Subcutaneous abdominal adipose tissue (tissue), 5 donors: ENCODE measurements around the gene ACTR6.

Experiments used
- H3K27ac ChIP-seq: one replicate; pipeline ENCODE4 v1.7.0; 2013; ENCODE audit warnings: low read depth, mild to moderate bottlenecking, inconsistent platforms, low read length, moderate library complexity
- H3K27me3 ChIP-seq, 5 donors: one replicate each; pipeline ENCODE4 v1.7.0; 2013; ENCODE audit warnings: low read length in 5 of 5, inconsistent platforms in 1 of 5; ENCODE audit not compliant: control insufficient read depth in 5 of 5, insufficient read depth in 4 of 5
- H3K36me3 ChIP-seq, 5 donors: one replicate each; pipeline ENCODE4 v1.7.0; 2013; ENCODE audit warnings: low read length in 5 of 5; ENCODE audit not compliant: control insufficient read depth in 5 of 5, insufficient read depth in 5 of 5
- H3K4me1 ChIP-seq, 5 donors: one replicate each; pipeline ENCODE4 v1.7.0; 2013; ENCODE audit warnings: low read length in 5 of 5, mild to moderate bottlenecking in 3 of 5, moderate library complexity in 1 of 5; ENCODE audit not compliant: control insufficient read depth in 5 of 5, insufficient read depth in 5 of 5
- H3K4me3 ChIP-seq, 5 donors: one replicate each; pipeline ENCODE4 v1.7.0; 2013; ENCODE audit warnings: low read length in 5 of 5, low read depth in 1 of 5
- H3K9ac ChIP-seq, 5 donors: one replicate each; pipeline ENCODE4 v1.7.0; 2013; ENCODE audit warnings: low read length in 5 of 5, mild to moderate bottlenecking in 4 of 5, moderate library complexity in 3 of 5
- H3K9me3 ChIP-seq, 5 donors: one replicate each; pipeline ENCODE4 v1.7.0; 2013; ENCODE audit warnings: low read length in 5 of 5; ENCODE audit not compliant: control insufficient read depth in 5 of 5
- donor health status: healthy.
- donor health status: healthy.
- donor health status: healthy.
- donor health status: healthy.
- donor health status: healthy.

Gene ACTR6

DNA sequence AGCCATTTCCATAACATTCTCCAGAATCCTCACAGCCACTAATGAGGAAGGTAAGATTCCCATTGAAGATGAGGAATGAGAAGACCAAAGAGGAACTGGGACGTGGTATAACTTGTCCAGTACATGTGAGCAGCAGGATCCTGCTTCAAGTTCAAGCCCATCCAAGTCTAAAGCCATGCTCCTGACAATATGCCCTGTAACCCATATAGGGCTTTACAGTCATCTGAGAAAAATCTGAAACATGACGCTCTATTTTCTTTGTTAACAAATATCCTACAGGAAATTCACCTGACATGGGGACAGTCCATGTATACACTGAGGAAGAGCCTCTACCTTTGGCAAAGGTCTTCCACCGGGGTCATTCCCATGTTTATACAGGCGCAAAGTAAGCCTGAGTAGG, 3.1 kb upstream of the ACTR6 start:
- peaks cover 0 to 2% (median 0%) of the 10 kb centered on the region in 5 donors for H3K36me3 ChIP-seq
- peaks cover 0 to 25% (median 21%) of the 10 kb centered on the region in 5 donors for H3K4me1 ChIP-seq
- H3K27ac ChIP-seq: no peak overlapping the region
- H3K9me3 ChIP-seq: no peaks in the 10 kb centered on the region
- H3K9ac ChIP-seq: no peak overlapping the region
- H3K4me3 ChIP-seq: no peak overlapping the region
- H3K27me3 ChIP-seq: no peaks in the 10 kb centered on the region

DNA sequence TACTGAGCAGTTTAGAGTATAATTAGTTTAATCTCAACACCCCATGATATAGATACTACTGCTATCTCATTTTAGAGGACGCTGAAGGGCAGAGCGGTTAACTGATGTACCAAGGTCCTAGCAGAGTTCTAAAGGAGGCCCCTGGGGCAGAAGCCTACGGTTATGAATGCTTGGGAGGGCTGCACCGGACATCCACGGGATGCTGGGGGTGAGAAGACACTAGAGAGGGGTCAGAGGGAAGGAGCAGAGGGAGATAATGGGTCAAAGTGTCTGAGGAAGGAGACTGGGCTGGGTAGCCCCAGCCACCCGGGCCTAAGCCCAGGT, 1.6 kb upstream of the ACTR6 start:
- no peaks in the 10 kb centered on the region for H3K27me3 ChIP-seq
- H3K9me3 ChIP-seq: no peaks in the 10 kb centered on the region
- no peak overlapping the region for H3K27ac ChIP-seq
- peaks cover 0 to 2% (median 0%) of the 10 kb centered on the region in 5 donors for H3K36me3 ChIP-seq
- peak overlapping the region in 2 of 5 donors; percentile 60 to 78 for H3K9ac ChIP-seq
- H3K4me3 ChIP-seq: peak overlapping the region; percentile 41 to 95 (median 89)
- H3K4me1 ChIP-seq: peaks cover 0 to 25% (median 21%) of the 10 kb centered on the region in 5 donors

GRCh38 chr12:100199347-100200149, 1.1 kb upstream of the ACTR6 start:
- peaks cover 0 to 2% (median 0%) of the 10 kb centered on the region in 5 donors for H3K36me3 ChIP-seq
- H3K9ac ChIP-seq: peak overlapping the region in 4 of 5 donors; percentile 14 to 78 (median 65)
- no peaks in the 10 kb centered on the region for H3K27me3 ChIP-seq
- peaks cover 0 to 25% (median 21%) of the 10 kb centered on the region in 5 donors for H3K4me1 ChIP-seq
- peak overlapping the region; percentile 86 to 95 (median 92) for H3K4me3 ChIP-seq
- peak overlapping the region; percentile 76 for H3K27ac ChIP-seq
- no peaks in the 10 kb centered on the region for H3K9me3 ChIP-seq

- Histone ChIP-seq H3K9me3 (no peaks in the 10 kb centered on the region), H3K9ac (peak overlapping the region in 1 of 5 donors; percentile 75), H3K27ac (peak overlapping the region; percentile 76), H3K4me1 (peaks cover 0 to 25% (median 21%) of the 10 kb centered on the region in 5 donors), H3K4me3 (peak overlapping the region; percentile 86 to 95 (median 92)), H3K27me3 (no peaks in the 10 kb centered on the region), H3K36me3 (peaks cover 0 to 6% (median 0%) of the 10 kb centered on the region in 5 donors)
These were observed 1.2 kb downstream of the ACTR6 start for GRCh38 chr12:100201604-100202423.

GRCh38 chr12:100207311-100207710, 6.7 kb downstream of the ACTR6 start:
- Histone ChIP-seq H3K4me1 (peaks cover 0 to under 1% (median 0%) of the 10 kb centered on the region in 5 donors), H3K4me3 (no peak overlapping the region), H3K27ac (no peak overlapping the region), H3K27me3 (no peaks in the 10 kb centered on the region), H3K9ac (no peak overlapping the region), H3K9me3 (no peaks in the 10 kb centered on the region), H3K36me3 (peaks cover 16 to 46% (median 38%) of the 10 kb centered on the region in 5 donors)

GRCh38 chr12:100208834-100209233, 8.2 kb downstream of the ACTR6 start:
- H3K9me3 ChIP-seq: no peaks in the 10 kb centered on the region
- peaks cover 17 to 56% (median 45%) of the 10 kb centered on the region in 5 donors for H3K36me3 ChIP-seq
- H3K27me3 ChIP-seq: no peaks in the 10 kb centered on the region
- H3K27ac ChIP-seq: no peak overlapping the region
- no peak overlapping the region for H3K9ac ChIP-seq
- H3K4me1 ChIP-seq: no peaks in the 10 kb centered on the region
- no peak overlapping the region for H3K4me3 ChIP-seq

- Histone ChIP-seq H3K9ac (no peak overlapping the region), H3K36me3 (peaks cover 17 to 62% (median 49%) of the 10 kb centered on the region in 5 donors), H3K9me3 (no peaks in the 10 kb centered on the region), H3K4me3 (no peak overlapping the region), H3K27me3 (no peaks in the 10 kb centered on the region), H3K4me1 (no peaks in the 10 kb centered on the region), H3K27ac (no peak overlapping the region)
These were observed 11.1 kb downstream of the ACTR6 start for GRCh38 chr12:100211698-100212097.

- Histone ChIP-seq H3K9ac (no peak overlapping the region), H3K4me3 (no peak overlapping the region), H3K27ac (no peak overlapping the region), H3K36me3 (peaks cover 17 to 47% (median 41%) of the 10 kb centered on the region in 5 donors), H3K4me1 (no peaks in the 10 kb centered on the region), H3K27me3 (no peaks in the 10 kb centered on the region), H3K9me3 (no peaks in the 10 kb centered on the region)
These were observed 12.6 kb downstream of the ACTR6 start for GRCh38 chr12:100213016-100213891.

- Histone ChIP-seq H3K4me1 (no peaks in the 10 kb centered on the region), H3K36me3 (peaks cover 26 to 43% (median 33%) of the 10 kb centered on the region in 5 donors), H3K27me3 (no peaks in the 10 kb centered on the region), H3K9ac (no peak overlapping the region), H3K9me3 (no peaks in the 10 kb centered on the region), H3K4me3 (no peak overlapping the region), H3K27ac (no peak overlapping the region)
These were observed 13.9 kb downstream of the ACTR6 start for GRCh38 chr12:100214518-100214917.
